ENCODE measurements around the gene PACRG.

GRCh38 chr6:163291622-163292021 lies 563.8 kb downstream of the PACRG start:
- no peak for TF ChIP-seq POLR2AphosphoS5 (IDR thresholded peaks at IDR 0.05)
- TF ChIP-seq, protein P1, sequence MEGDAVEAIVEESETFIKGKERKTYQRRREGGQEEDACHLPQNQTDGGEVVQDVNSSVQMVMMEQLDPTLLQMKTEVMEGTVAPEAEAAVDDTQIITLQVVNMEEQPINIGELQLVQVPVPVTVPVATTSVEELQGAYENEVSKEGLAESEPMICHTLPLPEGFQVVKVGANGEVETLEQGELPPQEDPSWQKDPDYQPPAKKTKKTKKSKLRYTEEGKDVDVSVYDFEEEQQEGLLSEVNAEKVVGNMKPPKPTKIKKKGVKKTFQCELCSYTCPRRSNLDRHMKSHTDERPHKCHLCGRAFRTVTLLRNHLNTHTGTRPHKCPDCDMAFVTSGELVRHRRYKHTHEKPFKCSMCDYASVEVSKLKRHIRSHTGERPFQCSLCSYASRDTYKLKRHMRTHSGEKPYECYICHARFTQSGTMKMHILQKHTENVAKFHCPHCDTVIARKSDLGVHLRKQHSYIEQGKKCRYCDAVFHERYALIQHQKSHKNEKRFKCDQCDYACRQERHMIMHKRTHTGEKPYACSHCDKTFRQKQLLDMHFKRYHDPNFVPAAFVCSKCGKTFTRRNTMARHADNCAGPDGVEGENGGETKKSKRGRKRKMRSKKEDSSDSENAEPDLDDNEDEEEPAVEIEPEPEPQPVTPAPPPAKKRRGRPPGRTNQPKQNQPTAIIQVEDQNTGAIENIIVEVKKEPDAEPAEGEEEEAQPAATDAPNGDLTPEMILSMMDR (IDR thresholded peaks at IDR 0.05): no peak
- TF ChIP-seq POLR2A (IDR thresholded peaks at IDR 0.05): no peak
